NCI-H146 (cell line): ENCODE results near the gene ATXN7L3B.

Source experiments
- DNase-seq: peaks from one replicate; lab custom pipeline; 2025; lab: John Stamatoyannopoulos, UW

The ATXN7L3B gene

DNA sequence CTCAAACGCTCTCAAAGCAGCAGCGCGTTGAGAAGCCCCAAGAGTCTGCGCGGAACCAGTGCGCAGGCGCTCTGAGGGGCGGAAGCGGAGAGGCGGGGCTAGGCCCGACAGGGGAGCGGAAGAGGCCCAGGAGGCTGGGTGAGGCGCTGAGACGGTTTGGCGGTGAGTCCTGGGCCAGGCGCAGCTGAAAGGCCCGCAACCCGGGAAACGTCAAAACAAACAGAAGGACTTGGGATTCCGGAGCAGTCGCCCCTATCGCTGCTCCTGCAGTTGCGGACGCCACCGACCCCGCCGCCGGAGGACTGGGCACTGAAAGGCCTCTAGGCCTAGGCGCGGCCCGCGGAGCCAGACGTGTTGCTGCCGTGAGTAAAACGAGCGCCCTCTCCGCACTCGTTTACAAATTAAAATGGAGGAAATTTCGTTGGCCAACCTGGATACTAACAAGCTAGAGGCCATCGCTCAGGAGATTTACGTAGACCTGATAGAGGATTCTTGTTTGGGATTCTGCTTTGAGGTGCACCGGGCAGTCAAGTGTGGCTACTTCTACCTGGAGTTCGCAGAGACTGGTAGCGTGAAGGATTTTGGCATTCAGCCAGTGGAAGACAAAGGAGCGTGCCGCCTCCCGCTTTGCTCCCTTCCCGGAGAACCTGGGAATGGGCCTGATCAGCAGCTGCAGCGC, at the start of gene ATXN7L3B:
Gene ATXN7L3B, plus strand, starts transcription at position 129 of the 679 bp plus-strand sequence. Its CDS starts 278 bp downstream, at position 407.
- DNase-seq = peak; percentile 95

- DNase-seq = no peak
These were observed 49.5 kb upstream of the ATXN7L3B start for GRCh38 chr12:74488134-74488533.

- DNase-seq = no peak
These were observed 48.1 kb upstream of the ATXN7L3B start for GRCh38 chr12:74489543-74489942.

DNA sequence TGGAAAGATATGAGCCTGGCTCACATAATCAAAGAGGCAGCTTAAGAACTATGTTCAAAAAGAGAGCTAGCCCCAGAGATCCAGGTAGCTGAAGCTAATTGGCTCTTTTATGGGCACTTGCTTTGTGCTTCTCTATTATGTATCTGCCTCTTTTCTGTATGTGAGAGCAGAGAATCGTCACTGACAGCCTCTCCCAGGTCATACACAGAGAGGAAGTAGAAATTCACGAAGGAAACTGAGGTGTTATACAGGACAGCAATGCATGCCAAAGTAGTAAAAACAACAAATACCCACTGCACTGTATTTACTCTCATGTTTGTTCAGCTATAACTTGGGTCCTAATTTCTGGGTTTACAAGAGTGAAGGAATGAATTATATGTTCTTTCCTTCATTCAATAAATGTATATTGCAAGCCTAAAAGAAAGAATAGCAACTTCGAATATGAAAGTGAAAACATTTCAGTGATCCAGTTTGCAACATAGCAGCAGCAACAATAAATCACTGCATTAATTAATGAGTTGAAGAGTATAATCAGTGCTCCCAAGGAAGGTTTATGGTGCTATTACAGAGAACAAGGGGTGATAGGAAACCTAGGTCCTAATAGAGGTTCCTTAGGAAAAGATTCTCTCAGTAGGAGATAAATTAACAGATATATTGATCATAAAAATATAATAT, 47.1 kb upstream of the ATXN7L3B start:
- DNase-seq = no peak

DNA sequence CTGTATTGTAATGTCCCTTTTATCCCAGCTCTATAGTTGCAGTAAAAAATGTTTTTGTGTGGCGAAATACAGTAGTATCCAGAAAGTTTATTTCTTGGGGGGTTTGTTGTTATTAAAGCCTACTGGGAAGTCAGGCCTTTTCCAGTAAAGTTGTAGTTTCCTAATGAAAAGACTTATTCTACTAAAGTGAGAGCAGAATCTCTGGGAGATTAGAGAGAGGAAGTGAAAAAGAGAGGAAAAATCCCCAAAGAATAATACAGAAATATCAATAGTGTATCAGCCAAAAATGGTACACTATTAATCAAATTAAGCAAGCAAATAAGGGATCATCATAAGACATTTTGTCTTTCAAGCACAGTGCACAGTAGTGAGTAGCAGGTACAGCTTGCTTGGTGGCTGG, 46.3 kb upstream of the ATXN7L3B start:
- DNase-seq = no peak

DNA sequence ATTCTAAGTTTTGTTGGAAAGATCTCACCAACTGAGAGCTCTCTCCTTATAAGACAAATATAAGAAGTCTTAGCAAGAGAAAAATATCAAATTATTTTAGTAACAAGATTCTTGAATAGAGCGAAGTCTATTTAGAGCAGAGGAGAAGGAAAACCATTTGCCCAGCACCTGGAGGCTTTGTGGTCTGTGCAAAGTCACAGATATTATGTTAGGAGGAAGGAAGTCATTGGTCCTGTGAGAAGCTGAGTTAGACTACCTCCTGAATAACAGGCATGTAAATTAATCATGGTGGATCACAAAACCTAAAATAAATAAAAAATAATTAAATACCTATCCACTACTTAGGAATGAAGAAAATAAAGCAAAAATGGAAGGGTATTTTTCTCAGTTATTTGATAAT, 38.4 kb upstream of the ATXN7L3B start:
- no peak for DNase-seq

- peak; percentile 12 for DNase-seq
These were observed 28.6 kb upstream of the ATXN7L3B start for GRCh38 chr12:74508873-74509657.

- DNase-seq = no peak
These were observed 27.7 kb upstream of the ATXN7L3B start for GRCh38 chr12:74509886-74510285.

GRCh38 chr12:74514098-74514872, 23.4 kb upstream of the ATXN7L3B start:
- no peak for DNase-seq

DNA sequence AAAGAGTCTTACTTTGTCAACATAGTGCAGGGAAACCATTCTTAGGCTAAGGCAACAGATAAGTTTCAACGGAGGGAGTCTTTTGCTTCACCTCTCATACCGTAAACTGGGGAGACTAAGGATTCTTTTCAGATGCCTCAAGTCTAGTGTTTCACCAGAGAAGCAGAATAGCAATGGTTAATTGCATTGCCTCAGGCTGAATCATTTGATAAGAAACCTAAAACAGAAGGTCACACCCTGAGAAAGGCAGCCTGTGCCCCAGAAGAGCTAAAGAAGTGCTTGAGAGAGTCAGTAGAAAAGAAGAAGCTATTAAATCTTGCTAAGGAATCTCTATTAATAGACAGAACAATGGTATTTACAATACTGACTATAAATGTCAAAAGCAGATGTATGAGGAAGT, 21.8 kb upstream of the ATXN7L3B start:
- no peak for DNase-seq

DNA sequence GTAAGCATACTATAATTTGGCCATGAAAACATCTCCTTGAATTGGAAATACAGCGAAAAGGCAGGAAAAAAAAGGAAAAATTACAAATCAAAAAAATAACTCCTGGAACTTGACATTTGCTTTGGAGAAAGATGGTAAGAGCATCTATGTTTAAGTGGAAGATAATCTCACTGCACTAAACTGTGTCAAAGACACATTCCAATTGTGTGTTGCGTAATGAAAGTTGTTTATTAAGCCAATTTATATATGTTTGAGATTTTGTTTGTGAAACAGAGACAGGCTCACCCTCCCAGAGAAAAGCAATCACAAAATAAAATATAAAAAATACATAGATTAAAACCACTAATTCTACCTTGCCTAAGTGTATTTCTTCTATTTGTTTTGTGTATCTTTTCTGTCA, 11.1 kb upstream of the ATXN7L3B start:
- no peak for DNase-seq

DNA sequence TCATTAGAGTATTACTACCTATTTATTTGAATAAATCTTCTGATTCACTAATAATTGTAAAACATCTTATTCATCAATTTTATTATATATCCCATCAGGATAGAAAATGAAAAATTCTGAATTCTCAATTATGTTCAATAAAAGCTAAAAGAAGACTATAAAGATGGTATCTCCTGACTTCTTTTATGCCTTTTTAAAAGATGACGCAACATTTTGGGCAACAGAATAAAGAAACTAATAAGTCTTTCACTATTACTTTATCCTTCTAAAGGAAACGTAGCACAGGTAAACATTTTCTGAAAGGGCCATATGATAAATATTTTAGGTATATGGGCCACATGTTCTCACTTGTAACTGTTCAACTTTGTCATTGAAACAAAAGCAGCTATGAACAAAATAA, 10.1 kb upstream of the ATXN7L3B start:
- no peak for DNase-seq

GRCh38 chr12:74530676-74531075, 7.0 kb upstream of the ATXN7L3B start:
- no peak for DNase-seq

DNA sequence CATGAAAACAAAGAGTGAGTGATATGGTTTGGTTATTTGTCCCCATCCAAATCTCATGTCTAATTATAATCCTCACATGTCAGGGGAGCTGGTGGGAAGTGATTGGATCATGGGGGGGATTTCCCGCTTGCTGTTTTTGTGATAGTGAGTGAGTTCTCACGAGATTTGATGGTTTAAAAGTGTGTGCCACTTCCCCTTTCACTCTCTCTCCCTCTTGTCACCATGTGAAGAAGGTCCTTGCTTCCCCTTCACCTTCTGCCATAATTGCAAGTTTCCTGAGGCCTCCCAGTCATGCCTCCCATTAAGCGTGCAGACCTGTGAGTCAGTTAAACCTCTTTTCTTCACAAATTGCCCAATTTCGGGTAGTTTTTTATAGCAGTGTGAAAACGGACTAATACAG, 2.1 kb upstream of the ATXN7L3B start:
- no peak for DNase-seq

DNA sequence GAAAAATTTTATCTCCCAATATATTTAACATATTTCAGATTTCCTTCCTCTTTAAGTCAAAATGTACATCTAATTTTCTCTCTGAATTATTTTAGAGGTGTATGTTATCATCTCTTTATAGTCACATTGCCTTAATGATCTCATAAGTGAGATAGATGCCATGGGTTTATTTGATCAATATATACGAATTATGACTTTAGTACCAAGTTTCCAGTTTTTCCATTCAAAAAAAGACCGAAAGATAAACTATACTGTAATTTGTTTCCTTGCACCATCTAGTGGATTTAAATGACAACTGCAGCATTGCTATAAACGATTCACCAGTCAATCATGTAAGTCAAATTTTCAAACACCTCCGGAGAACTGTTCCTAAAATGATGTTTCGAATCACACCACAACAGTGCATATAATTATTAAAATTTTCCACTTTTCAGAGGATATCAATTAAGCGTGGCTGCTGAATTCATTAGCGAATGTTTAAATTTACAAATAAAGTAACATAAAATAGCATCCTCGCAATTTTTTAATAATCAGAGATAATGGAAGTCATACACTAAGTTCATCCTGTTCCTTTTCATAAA, 419 bp upstream of the ATXN7L3B start:
- DNase-seq = peak; percentile 69

DNA sequence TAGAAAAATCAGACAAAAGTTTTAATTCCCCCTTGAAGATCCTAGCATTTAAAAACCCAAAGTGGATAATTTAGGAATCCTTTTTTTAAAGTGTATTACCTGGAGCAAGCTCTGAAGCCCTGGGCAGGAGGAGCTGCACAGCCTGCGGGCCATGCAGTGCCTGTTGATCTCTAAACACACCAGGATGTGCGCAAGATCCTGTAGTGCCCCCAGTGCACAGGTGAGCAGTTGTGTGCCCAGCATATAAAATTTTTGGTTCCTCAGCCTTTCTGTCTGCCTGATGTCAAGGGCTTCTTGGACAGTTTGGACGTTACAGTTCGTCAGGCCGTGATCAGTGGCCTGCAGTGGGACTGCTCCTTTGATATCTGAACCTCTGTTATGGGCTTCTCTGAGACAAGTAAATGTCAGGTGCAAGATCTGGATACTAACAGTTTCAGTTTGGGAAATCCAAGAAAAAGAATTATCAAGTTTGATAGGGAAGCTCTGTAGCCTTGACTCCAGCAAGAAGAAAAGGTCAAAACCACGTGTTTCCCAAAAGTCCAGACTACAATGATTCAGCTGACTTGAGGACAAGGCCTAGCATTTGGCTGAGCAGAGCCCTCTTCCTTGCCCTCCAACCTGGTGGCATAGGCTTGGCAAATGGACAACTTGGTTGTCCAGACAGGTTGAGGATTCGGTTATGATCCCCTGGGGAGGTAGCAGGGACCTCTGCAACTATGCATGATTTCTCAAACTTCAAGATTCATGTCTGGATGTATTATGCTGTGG, 1.0 kb downstream of the ATXN7L3B start:
- DNase-seq = peak; percentile 41

DNA sequence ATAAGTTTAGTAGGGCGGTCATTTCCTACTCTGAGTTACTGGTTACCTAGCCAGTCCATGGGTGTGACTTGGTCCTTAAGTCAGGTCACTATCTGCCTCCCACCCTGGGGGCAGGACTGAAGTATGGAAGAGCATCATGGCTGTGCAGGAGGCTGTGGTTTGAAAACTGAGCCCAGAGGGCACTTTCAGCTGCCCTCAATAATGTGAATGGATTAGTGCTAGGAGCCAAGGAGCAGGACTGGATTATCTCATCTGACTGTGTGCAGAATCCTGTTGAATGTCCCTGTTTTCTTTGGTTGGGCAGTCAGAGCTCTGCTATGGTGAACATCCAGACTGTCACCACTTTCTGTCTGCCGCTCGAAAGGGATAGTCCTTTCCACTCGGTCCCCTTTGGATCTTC, 1.6 kb downstream of the ATXN7L3B start:
- peak; percentile 2 for DNase-seq

GRCh38 chr12:74539765-74540526, 2.3 kb downstream of the ATXN7L3B start:
- peak; percentile 70 for DNase-seq

DNA sequence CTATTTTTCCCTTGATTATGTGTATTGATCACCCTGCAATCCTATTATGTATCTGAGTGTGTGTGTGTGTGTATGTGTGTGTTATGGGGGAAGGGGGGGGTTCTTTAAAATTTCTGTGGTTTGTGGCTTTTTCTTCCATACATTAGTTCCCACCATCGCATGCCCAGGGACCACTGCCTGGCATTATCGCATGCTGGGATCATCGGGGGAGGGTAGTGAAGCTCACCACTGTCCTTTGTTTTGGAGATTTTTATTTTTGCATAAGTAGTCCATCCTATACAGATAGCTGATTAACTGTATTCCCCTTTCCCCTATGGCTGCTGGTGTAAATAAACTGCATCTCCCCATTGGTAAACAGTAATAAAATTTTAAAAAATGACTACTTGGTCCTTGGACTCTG, 3.4 kb downstream of the ATXN7L3B start:
- DNase-seq = no peak

GRCh38 chr12:74547249-74547648, 9.6 kb downstream of the ATXN7L3B start:
- no peak for DNase-seq
